OCI-M2 (cell line): ENCODE data around the gene LONRF2.
"Not testable (repeated sequence)": the region's sequence is repeated elsewhere in the genome, so short reads cannot be mapped to it uniquely, and the experiment has no call there.

ENCODE experiments used
- DNase-seq: peaks from one replicate; lab custom pipeline; 2025; ENCODE audit not compliant: unreplicated experiment; lab: John Stamatoyannopoulos, UW

LONRF2 gene

GRCh38 chr2:100321866-100322820 is at the start of gene LONRF2:
TSS of gene LONRF2 (minus strand) at chr2:100322501. CDS start at chr2:100322093, 408 bp downstream.
- no peak for DNase-seq

DNA sequence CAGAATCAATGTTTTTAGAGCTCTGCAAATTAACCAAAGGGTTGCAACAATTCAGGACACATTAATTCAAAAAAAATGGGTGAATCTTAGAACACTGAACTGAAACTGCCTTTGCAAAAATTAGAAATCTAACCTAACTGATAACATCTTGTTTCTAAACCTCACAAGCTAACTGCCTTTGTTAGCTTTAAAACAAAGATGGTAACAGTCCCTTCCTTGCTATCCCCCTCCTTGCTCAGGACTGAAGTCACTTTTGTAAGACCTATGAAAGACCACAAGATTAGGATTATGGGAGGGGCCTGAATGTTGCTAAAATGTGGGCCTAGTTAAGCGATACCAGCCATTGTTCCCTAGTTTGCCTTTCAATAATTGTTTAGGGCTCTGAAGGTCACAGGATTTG is 44.9 kb upstream of the LONRF2 start:
- DNase-seq: no peak

- DNase-seq: no peak
These were observed 43.1 kb upstream of the LONRF2 start for GRCh38 chr2:100365434-100365833.

GRCh38 chr2:100362269-100362668 is 40.0 kb upstream of the LONRF2 start:
- not testable (repeated sequence) for DNase-seq

DNA sequence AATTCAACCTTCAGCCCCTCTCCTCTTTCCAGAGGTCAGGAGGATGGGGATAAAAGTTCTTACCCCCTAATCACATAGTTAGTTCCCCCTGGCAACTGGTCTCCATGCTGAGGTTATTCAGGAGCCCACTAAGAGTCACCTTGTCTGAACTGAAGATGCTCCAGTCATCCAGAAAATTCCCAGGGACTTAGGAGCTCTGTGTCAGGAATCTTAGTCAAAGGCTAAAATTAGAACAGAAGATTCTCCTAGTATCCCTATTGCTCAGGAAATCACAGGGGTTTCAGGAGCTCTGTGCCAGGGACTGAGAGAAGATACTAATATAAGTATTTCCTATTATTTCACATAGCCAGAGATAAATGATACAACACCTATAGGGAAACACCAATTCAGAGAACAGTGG is 37.3 kb upstream of the LONRF2 start:
- DNase-seq: no peak

DNA sequence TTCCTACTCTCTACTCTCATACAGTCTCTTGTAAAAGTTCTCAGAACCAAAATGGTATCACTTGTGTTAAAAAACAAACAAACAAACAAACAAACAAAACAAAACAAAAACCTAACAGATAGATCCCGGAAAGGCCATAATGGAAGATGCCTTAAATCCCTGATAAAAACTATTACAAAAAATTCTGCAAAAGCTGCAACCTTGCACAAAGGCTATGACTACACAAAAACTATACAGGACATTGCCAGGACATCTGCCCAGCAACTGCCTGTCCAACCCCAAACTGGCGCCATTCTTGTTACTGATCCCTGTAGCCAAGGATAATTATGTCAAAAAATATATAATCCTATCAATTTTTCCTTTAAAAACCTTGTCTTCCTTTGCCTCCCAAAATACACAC is 36.3 kb upstream of the LONRF2 start:
- DNase-seq: no peak

DNA sequence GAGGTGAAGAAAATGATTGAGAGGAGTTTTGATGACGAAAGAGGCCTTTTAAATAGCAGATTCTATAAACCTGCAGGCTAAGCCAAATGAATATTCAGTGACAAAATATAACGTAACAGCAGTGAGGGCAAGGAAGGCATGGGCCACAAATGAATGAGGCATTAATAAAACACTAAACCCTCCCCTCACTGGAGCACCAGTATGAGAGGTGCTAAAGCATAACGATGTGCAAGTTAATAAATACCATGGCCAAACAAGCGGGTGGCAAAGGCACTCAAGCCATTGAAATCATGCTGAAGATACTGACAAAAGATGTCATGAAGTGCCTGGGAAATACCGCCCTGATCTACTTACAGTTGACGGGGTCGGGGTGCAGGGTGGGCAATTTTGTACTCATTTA is 30.2 kb upstream of the LONRF2 start:
- DNase-seq: no peak

DNA sequence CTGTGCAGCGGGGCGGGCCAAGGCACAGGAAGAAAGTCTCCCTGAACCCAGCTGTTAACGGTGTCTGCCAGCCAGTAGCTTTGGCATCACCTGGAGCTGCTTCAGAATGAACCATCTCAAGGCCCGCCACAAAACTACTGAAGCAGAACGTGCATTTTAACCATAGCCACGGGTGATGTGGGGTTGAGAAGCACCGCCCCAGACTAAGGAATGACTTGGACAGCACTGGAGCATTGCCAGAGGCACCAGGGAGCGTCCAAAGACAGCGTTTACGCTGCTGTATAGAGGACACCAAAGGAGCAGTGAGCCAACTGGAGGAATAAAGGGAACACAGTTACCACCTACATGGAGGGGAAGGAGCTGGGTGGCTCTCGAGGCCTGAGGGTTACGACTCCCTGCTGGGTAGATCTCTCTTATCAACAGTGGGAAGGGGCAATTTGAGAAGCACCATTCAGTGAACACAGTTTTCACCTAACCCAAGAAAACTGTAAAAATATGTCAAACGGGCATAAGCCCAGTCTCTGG is 28.4 kb upstream of the LONRF2 start:
- no peak for DNase-seq

- DNase-seq: not testable (repeated sequence)
These were observed 22.8 kb upstream of the LONRF2 start for GRCh38 chr2:100345144-100345543.

DNA sequence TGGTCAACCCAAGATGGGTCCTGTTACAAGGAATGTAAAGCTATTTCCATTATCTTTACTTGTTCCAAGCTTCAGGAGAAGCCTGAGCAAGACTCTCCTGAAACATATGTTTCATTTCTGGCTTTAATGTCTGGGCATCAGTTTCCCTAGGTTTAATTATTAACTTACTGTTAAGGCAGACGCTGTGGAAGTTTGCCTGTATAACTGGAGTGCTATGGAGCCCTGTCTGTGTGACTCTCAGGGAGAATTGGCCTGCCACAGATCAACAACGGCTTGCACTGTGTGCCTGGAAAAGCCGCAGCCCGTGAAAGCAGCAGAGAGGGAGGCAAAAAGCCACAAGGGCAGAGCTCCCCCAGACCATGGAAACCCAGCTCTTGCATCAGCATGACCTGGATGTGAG is 22.1 kb upstream of the LONRF2 start:
- DNase-seq: no peak

GRCh38 chr2:100342466-100342865 is 20.2 kb upstream of the LONRF2 start:
- not testable (repeated sequence) for DNase-seq

GRCh38 chr2:100339823-100340222 is 17.5 kb upstream of the LONRF2 start:
- DNase-seq: no peak

GRCh38 chr2:100334929-100335328 is 12.6 kb upstream of the LONRF2 start:
- DNase-seq: no peak

- DNase-seq: no peak
These were observed 5.4 kb upstream of the LONRF2 start for GRCh38 chr2:100327742-100328141.

GRCh38 chr2:100321179-100321865 is 979 bp downstream of the LONRF2 start:
- no peak for DNase-seq

GRCh38 chr2:100320547-100321178 is 1.6 kb downstream of the LONRF2 start:
- no peak for DNase-seq

DNA sequence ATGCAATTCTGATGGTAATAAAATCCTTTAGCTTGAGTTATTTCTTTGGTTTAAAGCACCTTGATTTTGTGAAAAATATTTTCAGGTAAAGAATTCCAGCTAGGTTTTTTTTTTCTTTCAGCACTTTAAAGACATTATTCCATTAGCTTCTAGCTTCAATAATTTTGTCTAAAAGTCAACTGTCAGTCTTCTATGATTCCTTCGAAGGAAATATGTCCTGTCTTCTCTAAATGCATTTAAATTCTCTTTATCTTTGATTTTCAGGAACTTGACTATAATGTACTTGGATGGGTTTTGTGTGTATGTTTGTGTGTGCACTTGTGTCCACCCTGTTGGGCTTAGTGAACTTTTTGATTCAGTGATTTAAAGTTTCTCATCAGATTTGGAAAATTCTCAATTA is 4.7 kb downstream of the LONRF2 start:
- no peak for DNase-seq

DNA sequence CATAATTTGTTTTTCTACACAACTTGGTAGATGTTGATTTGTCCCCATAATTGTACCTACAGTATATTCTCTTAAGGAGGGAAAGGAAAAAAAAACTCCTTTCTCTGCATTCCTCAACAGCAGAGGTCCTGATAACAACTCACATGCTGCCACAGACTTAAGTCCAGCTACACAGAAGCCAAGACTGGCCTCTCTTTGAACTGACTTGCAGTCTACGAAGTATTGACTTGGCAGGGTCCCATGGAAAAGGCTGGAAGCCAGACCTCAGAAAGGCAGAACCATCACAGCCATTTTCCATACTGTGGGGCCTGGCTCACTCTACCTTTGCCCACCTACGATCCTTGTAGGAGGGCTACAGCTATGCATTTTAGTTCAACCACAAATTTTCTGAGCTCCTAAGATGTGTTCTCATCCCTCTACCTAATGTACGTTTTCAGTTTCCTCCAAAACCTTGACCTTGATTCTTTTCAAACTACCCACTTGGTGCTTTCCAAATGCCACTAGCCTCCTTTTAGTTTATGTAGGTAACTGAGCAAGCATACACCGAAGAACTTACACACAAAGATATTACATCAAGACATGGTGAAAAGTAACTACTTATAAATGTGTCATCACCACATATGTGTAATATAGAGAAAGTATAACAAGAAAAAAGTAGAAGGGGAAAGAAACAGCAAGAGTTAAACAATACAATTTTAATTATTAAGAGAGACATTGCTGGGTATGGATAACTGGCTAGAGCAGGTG is 12.2 kb downstream of the LONRF2 start:
- no peak for DNase-seq

- DNase-seq: no peak
These were observed 13.0 kb downstream of the LONRF2 start for GRCh38 chr2:100309311-100309710.

- no peak for DNase-seq
These were observed 18.6 kb downstream of the LONRF2 start for GRCh38 chr2:100303744-100304143.

GRCh38 chr2:100302585-100302892 is 19.8 kb downstream of the LONRF2 start:
- no peak for DNase-seq
